Neural crest cell (in vitro differentiated cells): ENCODE measurements around the gene CDYL. TPM values are rescaled to one million over a fixed set of nuclear protein-coding genes. Genes with fewer than 3 reads are reported as not detected.

Experiments
- DNase-seq: peaks from one replicate; pipeline ENCODE4 v3.0.0; 2021; ENCODE audit warnings: low read depth, mixed read lengths, low spot score
- H3K27ac Mint-ChIP-seq: one replicate; pipeline ENCODE4 v1.8.0; 2021; ENCODE audit warnings: mild to moderate bottlenecking, mixed read lengths; ENCODE audit not compliant: unreplicated experiment
- H3K27me3 Mint-ChIP-seq: 2 replicates; pipeline ENCODE4 v1.8.0; 2021; ENCODE audit warnings: low read depth, mild to moderate bottlenecking, mixed read lengths
- H3K36me3 Mint-ChIP-seq: 2 replicates; pipeline ENCODE4 v1.8.0; 2021; ENCODE audit warnings: low read depth, mild to moderate bottlenecking, mixed read lengths
- H3K4me1 Mint-ChIP-seq: 2 replicates; pipeline ENCODE4 v1.8.0; 2021; ENCODE audit warnings: mixed read lengths
- H3K4me3 Mint-ChIP-seq: one replicate; pipeline ENCODE4 v1.8.0; 2021; ENCODE audit warnings: mild to moderate bottlenecking, mixed read lengths
- H3K9me3 Mint-ChIP-seq: 2 replicates; pipeline ENCODE4 v1.8.0; 2021; ENCODE audit warnings: mixed read lengths
- CTCF ChIP-seq: fragments of 200-600 bp; sonication (generic); conservative IDR thresholded peaks from 2 replicates; pipeline ENCODE4 v1.5.0; 2021; ENCODE audit warnings: antibody characterized with exemption, mild to moderate bottlenecking
- total RNA-seq: library from RNA; stranded (reverse); gene quantifications from 2 replicates; pipeline ENCODE4 v1.2.1, GENCODE V29; 2021

The CDYL gene
- total RNA-seq, 1 donor from 2014 or later, result 54.2 TPM

- DNase-seq, result no peak
- TF ChIP-seq CTCF, result no peak
- no peaks in the 10 kb centered on the region for H3K27me3 Mint-ChIP-seq
- H3K4me3 Mint-ChIP-seq, result no peak overlapping the region
- peaks cover 16% of the 10 kb centered on the region for H3K4me1 Mint-ChIP-seq
- H3K36me3 Mint-ChIP-seq, result peaks cover 9% of the 10 kb centered on the region
- no peak overlapping the region for H3K27ac Mint-ChIP-seq
- peaks cover 6% of the 10 kb centered on the region for H3K9me3 Mint-ChIP-seq
Observed at GRCh38 chr6:4797587-4797986, 21.4 kb downstream of the CDYL start.

DNA sequence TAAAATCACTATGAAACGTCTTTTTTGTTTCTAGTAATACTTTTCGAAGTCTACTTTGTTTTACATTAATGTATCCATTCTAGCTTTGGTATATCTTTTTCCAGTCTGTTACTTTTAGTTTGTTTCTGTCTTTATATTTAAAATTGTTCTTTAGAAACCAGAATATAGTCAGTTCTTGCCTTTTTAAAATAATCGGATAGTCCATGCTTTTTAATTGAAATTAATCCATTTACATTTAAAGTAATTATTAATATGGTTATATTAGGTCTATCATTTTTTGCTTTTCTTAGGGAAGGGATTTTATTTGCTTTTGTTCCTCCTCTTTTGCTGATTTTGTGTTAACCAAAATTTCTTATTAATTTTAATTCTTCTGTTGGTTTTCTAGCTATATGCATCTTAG, 23.7 kb downstream of the CDYL start:
- Mint-ChIP-seq H3K27ac (no peak overlapping the region), H3K4me1 (peaks cover 37% of the 10 kb centered on the region), H3K36me3 (peaks cover 9% of the 10 kb centered on the region), H3K4me3 (no peak overlapping the region), H3K9me3 (peaks cover 6% of the 10 kb centered on the region), H3K27me3 (no peaks in the 10 kb centered on the region)
- TF ChIP-seq CTCF, result no peak
- DNase-seq, result no peak

- H3K27me3 Mint-ChIP-seq, result no peaks in the 10 kb centered on the region
- TF ChIP-seq CTCF, result no peak
- peaks cover 9% of the 10 kb centered on the region for H3K36me3 Mint-ChIP-seq
- no peak overlapping the region for H3K27ac Mint-ChIP-seq
- peaks cover 6% of the 10 kb centered on the region for H3K9me3 Mint-ChIP-seq
- peaks cover 39% of the 10 kb centered on the region for H3K4me1 Mint-ChIP-seq
- H3K4me3 Mint-ChIP-seq, result no peak overlapping the region
- no peak for DNase-seq
Observed at GRCh38 chr6:4800662-4801061, 24.5 kb downstream of the CDYL start.

GRCh38 chr6:4801491-4802110, 25.4 kb downstream of the CDYL start:
- Mint-ChIP-seq H3K27ac (no peak overlapping the region), H3K4me3 (no peak overlapping the region), H3K4me1 (peaks cover 46% of the 10 kb centered on the region), H3K36me3 (peaks cover 9% of the 10 kb centered on the region), H3K9me3 (peaks cover 6% of the 10 kb centered on the region), H3K27me3 (no peaks in the 10 kb centered on the region)
- TF ChIP-seq CTCF, result no peak
- no peak for DNase-seq

DNA sequence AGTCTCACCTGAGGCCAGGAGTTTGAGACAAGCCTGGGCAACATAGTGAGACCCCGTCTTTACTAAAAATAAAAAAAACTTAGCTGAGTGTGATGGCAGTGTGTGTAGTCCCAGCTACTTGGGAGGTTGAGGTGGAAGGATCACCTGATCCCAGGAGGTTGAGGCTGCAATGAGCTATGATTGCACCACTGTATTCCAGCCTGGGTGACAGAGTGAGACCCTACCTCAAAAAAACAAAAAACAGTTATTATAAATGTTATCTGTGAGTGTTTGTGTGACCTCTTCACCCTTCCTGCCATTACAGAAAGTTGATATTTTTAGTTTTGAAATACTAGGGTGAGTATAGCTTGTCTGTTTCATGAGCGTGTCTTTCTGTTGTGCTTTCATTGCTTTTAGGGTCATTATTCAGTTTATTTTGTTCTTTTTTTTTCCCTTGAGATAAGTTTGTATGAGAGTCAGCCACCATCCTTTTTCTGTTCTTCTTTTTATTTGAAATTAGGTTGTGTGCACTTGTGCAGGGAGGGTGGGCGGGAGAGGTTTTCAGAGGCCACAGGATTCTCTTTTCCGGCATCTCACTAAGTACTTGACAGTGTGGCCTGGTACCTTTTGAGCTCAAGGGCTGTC, 26.2 kb downstream of the CDYL start:
- TF ChIP-seq CTCF, result no peak
- no peaks in the 10 kb centered on the region for H3K27me3 Mint-ChIP-seq

More for the DNA sequence above, 26.2 kb downstream of the CDYL start:
- Mint-ChIP-seq H3K4me1 (peaks cover 48% of the 10 kb centered on the region), H3K9me3 (peaks cover 6% of the 10 kb centered on the region), H3K27ac (no peak overlapping the region), H3K4me3 (no peak overlapping the region), H3K36me3 (peaks cover 9% of the 10 kb centered on the region)
- no peak for DNase-seq
